ENCODE measurements around the gene TNRC6B.
"Not testable (repeated sequence)": the region's sequence is repeated elsewhere in the genome, so short reads cannot be mapped to it uniquely, and the experiment has no call there.

The TNRC6B gene

DNA sequence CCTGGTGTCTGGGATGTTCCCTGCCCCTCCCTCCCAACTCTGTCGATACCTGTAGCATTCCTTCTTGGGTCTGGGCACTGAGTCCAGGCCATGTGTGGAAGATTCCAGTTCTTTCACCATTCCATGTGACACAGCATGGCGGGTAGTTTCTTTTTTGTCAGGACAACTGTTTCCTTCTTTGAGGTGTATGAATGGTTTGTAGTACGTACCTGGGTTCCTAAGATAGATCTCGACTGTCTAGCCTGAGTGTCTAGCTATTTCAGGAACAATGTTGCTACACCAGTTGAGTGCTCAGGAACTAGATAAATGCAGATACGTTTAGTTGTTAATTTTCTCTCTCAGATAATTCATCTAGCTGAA lies 43.3 kb downstream of the TNRC6B start:
- no peak overlapping the region for H3K4me3 ChIP-seq (replicated peaks; ENCODE audit: low read depth, low read length)
- TF ChIP-seq, protein P1, sequence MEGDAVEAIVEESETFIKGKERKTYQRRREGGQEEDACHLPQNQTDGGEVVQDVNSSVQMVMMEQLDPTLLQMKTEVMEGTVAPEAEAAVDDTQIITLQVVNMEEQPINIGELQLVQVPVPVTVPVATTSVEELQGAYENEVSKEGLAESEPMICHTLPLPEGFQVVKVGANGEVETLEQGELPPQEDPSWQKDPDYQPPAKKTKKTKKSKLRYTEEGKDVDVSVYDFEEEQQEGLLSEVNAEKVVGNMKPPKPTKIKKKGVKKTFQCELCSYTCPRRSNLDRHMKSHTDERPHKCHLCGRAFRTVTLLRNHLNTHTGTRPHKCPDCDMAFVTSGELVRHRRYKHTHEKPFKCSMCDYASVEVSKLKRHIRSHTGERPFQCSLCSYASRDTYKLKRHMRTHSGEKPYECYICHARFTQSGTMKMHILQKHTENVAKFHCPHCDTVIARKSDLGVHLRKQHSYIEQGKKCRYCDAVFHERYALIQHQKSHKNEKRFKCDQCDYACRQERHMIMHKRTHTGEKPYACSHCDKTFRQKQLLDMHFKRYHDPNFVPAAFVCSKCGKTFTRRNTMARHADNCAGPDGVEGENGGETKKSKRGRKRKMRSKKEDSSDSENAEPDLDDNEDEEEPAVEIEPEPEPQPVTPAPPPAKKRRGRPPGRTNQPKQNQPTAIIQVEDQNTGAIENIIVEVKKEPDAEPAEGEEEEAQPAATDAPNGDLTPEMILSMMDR (IDR thresholded peaks at IDR 0.05; ENCODE audit: low read depth, low read length, missing control alignments) = no peak
- no peak for DNase-seq (ENCODE audit: extremely low read depth, low read depth)

DNA sequence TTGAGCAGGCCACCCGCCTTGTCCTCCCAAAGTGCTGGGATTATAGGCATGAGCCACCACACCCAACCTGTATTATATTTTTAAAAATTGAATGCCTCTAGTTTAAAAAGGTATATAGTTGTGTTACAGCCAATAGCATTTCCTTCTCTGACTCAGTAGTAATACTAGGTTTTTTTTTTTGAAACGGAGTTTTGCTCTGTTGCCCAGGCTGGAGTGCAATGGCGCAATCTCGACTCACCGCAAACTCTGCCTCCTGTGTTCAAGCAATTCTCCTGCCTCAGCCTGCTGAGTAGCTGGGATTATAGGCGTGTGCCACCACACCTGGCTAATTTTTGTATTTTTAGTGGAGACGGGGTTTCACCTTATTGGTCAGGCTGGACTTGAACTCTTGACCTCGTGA lies 45.3 kb downstream of the TNRC6B start:
- not testable (repeated sequence) for DNase-seq (ENCODE audit: extremely low read depth, low read depth); H3K4me3 ChIP-seq (replicated peaks; ENCODE audit: low read depth, low read length)

DNA sequence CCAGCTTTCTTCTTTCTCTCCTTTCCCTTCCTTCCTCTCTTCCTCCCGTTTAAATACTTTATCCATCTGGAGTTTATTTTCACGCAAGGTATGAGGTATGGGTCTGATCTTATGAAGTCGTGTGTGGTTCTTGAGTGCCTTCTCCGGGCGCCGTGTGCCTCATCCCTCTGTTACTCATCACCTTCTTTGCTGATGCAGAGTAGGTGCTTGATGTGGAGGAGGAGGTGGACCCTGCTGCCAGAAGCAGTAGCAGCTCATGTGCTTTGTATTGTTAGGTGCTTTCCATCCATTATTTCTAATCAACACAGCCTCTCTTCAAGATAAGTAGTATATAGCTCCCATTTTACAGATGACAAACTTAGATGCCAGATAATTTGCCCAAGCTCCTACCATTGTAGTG lies 47.0 kb downstream of the TNRC6B start:
- H3K4me3 ChIP-seq (replicated peaks; ENCODE audit: low read depth, low read length) = no peak overlapping the region
- TF ChIP-seq, protein P1 (IDR thresholded peaks at IDR 0.05; ENCODE audit: low read depth, low read length, missing control alignments) = no peak

DNA sequence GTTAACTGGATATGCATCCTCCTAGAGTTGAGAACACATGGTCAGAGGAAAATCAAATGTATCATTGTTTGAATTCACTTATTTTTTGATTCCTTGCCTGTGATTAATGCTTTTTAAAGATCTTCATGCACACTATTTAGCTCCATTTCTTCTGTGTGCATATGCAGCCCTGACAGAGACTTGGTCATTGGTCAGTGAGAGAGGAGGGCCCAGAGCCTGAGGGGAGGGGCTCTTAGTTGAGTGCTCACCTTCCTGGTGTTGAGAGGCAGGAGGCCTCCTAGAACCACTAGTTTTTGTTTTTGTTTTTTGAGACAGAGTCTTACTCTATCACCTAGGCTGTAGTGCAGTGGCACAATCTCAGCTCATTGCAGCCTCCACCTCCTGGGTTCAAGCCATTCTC lies 48.9 kb downstream of the TNRC6B start:
- TF ChIP-seq, protein P1 (IDR thresholded peaks at IDR 0.05; ENCODE audit: low read depth, low read length, missing control alignments) = no peak
- H3K4me3 ChIP-seq (replicated peaks; ENCODE audit: low read depth, low read length) = no peak overlapping the region
- DNase-seq (ENCODE audit: extremely low read depth, low read depth) = no peak

More for the DNA sequence above, 47.0 kb downstream of the TNRC6B start:
- DNase-seq (ENCODE audit: extremely low read depth, low read depth) = no peak

DNA sequence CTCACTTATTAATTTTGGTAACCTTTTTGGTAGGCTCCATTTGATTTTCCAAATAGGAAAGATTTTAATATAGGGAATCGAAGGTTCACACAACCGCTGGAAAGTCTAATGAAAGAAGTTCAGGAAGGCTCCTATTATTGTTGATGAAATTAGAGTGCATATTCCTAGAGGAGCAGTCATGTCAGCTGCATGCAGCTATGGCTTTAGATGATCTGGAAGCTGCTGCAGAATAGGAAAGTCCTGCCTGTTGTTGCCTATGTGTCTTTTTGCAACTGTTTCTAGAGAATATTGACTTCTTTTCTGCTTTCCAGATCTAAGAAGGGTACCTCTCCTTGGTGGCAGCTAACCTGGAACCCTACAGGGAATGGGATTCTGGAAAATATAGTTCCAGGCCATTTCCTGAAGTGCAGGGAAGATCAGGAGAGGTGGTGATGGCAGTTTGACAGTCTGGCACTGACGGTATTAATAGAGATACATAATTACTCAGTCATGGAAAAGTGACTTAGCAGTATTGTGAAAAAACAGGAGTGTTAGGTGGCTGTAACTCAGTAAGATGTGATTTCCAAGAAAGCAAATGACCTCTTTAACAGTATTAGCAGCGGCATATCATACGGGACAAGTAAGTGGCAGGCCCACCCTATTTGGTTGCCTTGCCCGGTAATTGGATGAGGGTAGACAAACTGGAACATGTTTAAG lies 54.0 kb downstream of the TNRC6B start:
- H3K4me3 ChIP-seq (replicated peaks; ENCODE audit: low read depth, low read length) = no peak overlapping the region
- TF ChIP-seq, protein P1 (IDR thresholded peaks at IDR 0.05; ENCODE audit: low read depth, low read length, missing control alignments) = no peak
- no peak for DNase-seq (ENCODE audit: extremely low read depth, low read depth)

DNA sequence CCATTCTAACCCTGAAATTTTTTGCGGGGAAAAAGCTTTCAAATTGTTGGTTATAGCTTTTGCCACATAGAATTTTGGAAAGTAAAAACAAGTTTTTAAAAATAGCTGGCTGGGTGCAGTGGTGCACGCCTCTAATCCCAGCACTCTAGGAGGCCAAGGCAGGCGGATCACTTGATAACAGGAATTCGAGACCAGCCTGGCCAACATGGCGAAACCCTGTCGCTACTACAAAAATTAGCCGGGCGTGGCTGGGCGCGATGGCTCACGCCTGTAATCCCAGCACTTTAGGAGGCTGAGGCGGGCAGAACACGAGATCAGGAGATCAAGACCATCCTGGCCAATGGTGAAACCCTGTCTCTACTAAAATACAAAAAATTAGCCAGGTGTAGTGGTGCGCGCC lies 54.9 kb downstream of the TNRC6B start:
- DNase-seq (ENCODE audit: extremely low read depth, low read depth) = no peak

DNA sequence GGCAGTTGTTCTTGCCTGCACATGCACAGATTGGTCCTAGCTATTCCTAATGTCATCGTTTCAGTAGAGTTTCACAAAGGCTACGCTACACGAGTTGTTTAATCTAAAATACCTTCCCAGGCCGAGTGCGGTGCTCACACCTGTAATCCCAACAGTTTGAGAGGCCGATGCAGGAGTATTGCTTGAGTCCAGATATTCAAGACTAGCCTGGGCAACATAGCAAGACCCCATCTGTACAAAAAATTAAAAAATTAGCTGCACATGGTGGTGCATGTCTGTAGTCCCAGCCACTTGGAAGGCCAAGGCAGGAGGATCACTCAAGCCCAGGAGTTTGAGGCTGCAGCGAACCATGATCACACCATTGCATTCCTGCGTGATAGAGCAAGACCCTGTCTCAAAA lies 56.2 kb downstream of the TNRC6B start:
- H3K4me3 ChIP-seq (replicated peaks; ENCODE audit: low read depth, low read length) = no peak overlapping the region
- TF ChIP-seq, protein P1 (IDR thresholded peaks at IDR 0.05; ENCODE audit: low read depth, low read length, missing control alignments) = no peak
- DNase-seq (ENCODE audit: extremely low read depth, low read depth) = no peak

More for the DNA sequence above, 54.9 kb downstream of the TNRC6B start:
- H3K4me3 ChIP-seq (replicated peaks; ENCODE audit: low read depth, low read length) = no peak overlapping the region
- TF ChIP-seq, protein P1 (IDR thresholded peaks at IDR 0.05; ENCODE audit: low read depth, low read length, missing control alignments) = no peak
